OCI-LY1 (cell line): Measurements from ENCODE around the gene STRBP.

Experiments
- EZH2 ChIP-seq: fragments of 200-600 bp; sonication (generic), shearing (Covaris generic); IDR thresholded peaks from 2 replicates; pipeline ENCODE4 v1.8.0; 2017; ENCODE audit warnings: borderline replicate concordance, mixed run types, mild to moderate bottlenecking, antibody characterized with exemption, low read length, moderate library complexity, mixed read lengths
- TF ChIP-seq, protein P1 (sequence below): fragments of 200-600 bp; sonication (generic), shearing (Covaris generic); IDR thresholded peaks from 2 replicates; pipeline ENCODE4 v1.5.1; 2017; ENCODE audit warnings: mild to moderate bottlenecking, antibody characterized with exemption, low read length, moderate library complexity, mixed read lengths

DNA sequence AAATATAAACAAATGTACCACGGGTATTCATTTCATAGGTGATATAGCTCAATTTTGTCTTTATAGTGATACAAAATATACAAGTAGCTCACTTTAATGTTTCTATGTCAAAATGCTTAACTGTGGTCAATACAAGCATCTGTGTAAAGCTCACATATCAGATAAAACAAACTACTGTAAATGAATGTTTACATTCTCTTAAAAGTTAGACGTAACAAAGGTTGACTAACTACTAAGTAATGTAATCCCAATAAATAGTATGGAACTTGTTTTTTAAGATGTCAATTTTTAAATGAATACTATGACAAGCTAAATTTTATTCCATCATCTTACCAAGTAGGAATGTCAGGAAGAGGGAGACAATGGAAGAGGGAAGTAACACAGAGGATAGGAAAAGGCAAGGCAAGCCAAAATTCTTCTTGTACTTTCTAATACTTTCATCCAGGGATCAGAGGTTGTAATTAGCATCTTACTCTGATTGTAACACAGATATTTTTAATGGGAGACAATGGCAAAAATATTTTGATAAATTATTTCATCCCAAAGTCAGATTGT is 105.5 kb downstream of the STRBP start:
- TF ChIP-seq, protein P1, sequence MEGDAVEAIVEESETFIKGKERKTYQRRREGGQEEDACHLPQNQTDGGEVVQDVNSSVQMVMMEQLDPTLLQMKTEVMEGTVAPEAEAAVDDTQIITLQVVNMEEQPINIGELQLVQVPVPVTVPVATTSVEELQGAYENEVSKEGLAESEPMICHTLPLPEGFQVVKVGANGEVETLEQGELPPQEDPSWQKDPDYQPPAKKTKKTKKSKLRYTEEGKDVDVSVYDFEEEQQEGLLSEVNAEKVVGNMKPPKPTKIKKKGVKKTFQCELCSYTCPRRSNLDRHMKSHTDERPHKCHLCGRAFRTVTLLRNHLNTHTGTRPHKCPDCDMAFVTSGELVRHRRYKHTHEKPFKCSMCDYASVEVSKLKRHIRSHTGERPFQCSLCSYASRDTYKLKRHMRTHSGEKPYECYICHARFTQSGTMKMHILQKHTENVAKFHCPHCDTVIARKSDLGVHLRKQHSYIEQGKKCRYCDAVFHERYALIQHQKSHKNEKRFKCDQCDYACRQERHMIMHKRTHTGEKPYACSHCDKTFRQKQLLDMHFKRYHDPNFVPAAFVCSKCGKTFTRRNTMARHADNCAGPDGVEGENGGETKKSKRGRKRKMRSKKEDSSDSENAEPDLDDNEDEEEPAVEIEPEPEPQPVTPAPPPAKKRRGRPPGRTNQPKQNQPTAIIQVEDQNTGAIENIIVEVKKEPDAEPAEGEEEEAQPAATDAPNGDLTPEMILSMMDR, result no peak
- TF ChIP-seq EZH2, result no peak
